DOHH2 (cell line): ENCODE data around the gene CDC123.

Source experiments
- EZH2phosphoT487 ChIP-seq: fragments of 200-600 bp; sonication (generic); IDR thresholded peaks from 2 replicates; pipeline ENCODE4 v1.6.1; 2017; ENCODE audit warnings: borderline replicate concordance, mild to moderate bottlenecking, antibody characterized with exemption, low read length, moderate library complexity, mixed read lengths
- TF ChIP-seq, protein P1 (sequence below): fragments of 200-600 bp; sonication (generic); IDR thresholded peaks from one replicate; pipeline ENCODE4 v1.5.1; 2014; ENCODE audit warnings: antibody characterized with exemption, mild to moderate bottlenecking, low read depth, low read length; ENCODE audit not compliant: poor library complexity, severe bottlenecking

DNA sequence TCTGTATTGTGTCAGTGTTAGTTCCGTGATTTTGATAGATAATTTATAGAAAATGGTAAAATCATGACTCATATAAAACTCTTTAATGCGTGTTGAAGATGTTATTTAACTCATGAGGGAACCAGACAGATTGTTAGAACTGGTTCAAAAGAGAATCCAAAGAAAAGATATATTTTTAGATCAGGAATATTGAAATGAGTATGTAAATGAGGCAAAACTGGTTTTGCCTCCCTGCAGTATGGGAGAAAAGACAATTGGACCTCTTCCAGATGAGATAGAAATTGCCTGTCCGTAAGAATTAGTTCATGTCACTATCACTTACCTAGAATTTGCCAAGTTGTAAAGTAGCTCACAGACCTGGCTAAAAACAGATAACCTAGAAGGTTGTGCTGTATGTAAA lies 17.6 kb downstream of the CDC123 start:
- TF ChIP-seq, protein P1, sequence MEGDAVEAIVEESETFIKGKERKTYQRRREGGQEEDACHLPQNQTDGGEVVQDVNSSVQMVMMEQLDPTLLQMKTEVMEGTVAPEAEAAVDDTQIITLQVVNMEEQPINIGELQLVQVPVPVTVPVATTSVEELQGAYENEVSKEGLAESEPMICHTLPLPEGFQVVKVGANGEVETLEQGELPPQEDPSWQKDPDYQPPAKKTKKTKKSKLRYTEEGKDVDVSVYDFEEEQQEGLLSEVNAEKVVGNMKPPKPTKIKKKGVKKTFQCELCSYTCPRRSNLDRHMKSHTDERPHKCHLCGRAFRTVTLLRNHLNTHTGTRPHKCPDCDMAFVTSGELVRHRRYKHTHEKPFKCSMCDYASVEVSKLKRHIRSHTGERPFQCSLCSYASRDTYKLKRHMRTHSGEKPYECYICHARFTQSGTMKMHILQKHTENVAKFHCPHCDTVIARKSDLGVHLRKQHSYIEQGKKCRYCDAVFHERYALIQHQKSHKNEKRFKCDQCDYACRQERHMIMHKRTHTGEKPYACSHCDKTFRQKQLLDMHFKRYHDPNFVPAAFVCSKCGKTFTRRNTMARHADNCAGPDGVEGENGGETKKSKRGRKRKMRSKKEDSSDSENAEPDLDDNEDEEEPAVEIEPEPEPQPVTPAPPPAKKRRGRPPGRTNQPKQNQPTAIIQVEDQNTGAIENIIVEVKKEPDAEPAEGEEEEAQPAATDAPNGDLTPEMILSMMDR: no peak
- no peak for TF ChIP-seq EZH2phosphoT487
